HG02610 (cell line): ENCODE data around the gene ARL3.

Experiments used
- ATAC-seq: cut with Tn5 transposase; IDR thresholded peaks from one replicate; pipeline ENCODE4 v1.9.1; 2021; ENCODE audit warnings: mild to moderate bottlenecking, moderate library complexity; ENCODE audit not compliant: unreplicated experiment

ARL3 gene

DNA sequence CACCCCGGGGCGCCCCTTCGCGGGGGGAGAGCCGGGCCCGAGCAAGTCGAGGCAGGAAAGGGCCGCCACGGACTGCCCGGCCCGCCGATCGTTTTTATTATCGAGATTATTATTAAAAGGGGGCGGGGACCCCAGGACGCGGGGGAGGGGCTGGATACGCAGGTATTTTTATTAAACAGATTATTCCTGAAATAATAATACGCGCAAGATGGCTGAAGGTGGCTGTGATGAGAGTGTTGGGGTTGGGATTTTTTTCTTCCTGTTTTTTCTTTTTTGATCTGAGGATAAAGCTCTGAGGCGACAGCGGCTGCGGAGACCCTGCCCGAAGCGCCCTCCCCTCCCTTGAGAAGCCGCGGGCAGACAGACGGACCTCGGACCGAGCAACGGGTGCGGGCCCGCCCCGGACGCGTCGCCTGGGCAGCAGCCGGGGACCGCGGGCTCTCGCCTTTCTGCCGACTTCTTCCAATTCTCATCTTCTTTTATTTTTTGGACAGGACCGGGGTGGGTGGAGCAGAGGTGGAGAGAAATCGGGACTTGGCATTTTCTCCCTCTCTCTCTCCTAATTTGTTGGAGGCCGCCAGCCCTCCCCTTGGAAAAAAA is 71.4 kb downstream of the ARL3 start:
- no peak for ATAC-seq

DNA sequence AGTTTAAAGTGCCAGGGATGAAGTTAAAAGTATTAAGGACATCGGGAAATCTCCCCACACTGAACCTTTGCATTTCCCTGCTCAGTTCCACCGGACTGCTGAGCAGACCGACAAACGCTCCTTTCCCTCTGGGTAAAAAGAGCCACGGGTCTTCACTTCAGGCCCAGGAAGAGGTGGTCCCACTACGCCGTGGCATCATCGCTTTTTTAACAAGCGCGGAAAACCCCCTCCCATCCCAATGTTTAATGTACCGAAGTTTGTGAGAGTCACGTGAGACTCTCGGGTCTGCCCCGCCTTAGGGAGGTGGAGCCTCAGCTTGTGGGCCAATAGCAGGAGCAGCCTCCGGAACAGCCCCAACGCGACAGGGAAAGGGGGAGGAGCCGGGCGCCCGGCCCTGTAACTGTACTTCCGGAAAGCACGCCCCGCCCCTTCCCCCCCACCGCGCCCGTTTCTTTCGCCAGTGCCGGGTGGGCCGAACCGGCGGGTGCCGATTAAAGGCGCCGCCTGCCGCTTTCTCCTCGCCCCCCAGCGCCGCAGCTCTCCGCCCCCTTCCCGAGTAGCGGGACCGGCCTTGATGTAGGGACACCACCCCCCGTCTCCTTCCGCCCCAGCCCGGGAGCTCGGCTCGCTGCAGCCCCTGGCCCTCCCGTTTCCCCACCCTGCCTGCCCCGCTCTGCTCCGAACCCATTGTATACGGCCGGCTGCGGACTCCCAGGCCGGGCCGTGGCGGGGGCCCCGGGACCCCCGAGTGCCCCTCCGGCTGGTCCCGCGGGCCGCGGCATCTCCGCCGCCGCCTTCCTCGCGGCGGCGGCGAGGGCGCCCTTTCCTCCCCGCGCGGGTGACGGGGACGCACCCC is 72.1 kb downstream of the ARL3 start:
- peak; percentile 42 for ATAC-seq

DNA sequence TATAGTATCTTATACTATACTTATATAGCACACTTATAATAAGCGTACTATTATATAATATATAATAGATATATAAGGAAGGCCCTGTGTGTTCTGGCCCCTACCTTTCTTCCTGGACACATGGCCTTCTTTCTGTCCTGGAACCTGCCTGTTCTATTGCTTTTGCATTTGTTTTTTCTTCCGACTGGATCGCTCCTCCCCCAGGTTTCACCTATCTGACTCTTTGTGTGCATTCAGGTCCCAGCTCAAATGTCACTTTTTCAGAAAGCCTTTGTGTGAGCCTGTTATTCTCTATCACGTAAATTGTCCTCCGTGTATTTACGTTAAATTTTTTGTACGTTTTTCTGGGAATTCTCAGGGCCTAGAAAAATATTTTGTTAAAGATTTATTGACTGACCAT is 72.8 kb downstream of the ARL3 start:
- ATAC-seq = no peak

DNA sequence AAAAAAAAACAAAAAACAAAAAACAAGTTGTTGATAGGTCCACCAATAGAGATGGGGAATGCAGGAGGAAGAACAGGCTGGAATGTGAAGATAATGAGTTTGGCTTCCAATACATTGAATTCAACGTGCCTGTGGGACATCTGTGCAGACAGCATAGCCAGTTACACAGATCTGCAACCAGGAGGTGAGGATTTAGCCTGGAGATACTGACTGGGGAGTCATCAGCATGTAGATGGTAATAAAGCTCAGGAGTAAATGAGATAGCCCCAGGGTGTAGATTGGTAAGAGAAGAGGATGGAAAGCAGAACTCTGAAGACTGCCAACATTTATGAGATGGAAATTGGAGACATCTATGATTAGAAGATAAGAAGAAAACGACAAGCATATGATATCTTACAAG is 74.7 kb downstream of the ARL3 start:
- ATAC-seq = no peak

DNA sequence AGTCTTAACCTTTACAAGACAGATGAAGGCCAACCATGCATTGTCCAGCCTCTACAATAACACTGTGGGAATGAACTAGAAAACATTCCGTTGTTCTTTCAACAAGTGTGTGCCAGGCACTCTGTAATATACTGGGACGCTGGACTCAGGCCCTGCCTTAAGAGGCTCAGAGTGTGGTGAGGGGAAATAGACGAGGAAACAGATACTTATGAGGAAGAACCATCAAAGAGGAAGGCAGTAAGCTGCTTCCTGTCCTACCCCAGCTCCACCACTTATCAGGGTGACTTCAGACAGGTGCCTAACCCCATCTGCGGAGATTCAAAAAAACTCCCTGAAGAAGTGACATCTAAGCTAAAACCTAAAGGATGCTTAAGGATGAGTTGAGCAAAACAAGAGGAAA is 78.8 kb downstream of the ARL3 start:
- no peak for ATAC-seq

DNA sequence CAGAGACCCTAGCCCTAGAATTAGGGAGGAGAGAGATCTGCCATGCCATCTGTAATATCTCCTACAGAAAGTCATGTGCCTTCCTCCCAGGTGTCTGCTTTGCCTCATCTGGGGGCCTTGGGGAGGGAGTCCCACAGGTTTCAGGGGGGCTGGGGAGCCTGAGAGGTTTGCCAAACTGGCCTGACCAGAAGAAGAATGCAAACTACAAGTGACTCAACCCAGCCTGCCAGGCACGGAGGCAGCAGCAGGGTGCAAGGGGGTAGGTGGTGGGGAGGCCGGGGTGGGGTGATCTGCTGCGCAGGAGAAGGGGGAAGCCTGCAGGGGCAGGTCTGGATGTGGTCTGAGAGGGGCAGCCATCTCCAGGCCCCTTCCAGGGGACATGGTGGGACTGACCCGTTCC is 79.5 kb downstream of the ARL3 start:
- ATAC-seq = no peak

DNA sequence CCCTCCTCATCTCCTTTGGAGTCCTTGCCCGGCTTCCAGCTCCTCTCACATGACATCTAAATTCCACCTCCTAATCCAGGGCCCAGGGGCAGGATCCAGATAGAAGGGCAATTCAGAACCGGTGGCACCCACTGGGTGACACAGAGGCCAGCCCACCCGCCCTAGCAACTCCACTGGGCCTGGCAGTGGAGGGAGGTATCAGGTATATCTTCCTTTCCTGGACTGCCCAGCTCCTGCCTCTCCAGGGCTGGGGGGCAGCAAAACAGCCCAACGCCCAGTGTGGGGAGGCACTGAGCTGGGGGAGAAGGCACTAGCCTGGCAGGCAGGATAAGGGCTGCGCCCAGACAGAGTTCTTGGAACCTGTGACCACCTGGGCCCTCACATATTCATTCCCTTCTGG is 80.3 kb downstream of the ARL3 start:
- no peak for ATAC-seq

DNA sequence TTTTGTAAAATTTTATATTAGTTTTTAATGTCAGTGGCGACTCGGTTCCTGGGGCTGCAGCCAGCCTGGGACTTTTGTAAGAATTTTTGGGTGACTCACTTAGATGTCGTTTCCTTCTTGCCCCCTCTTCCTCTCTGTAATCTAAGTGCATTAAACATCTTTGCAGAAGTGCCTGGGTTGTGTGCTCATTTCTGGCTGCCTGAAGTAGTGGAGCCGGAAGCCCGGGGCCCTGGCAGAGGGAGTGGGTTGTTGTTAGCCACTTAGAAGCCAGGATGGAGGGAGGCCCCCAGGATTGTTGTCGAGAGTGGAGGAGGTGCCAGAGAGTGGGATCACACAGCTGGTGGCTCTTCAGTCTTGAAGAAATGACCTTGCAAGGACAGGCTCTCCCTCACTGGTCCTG is 80.9 kb downstream of the ARL3 start:
- no peak for ATAC-seq

DNA sequence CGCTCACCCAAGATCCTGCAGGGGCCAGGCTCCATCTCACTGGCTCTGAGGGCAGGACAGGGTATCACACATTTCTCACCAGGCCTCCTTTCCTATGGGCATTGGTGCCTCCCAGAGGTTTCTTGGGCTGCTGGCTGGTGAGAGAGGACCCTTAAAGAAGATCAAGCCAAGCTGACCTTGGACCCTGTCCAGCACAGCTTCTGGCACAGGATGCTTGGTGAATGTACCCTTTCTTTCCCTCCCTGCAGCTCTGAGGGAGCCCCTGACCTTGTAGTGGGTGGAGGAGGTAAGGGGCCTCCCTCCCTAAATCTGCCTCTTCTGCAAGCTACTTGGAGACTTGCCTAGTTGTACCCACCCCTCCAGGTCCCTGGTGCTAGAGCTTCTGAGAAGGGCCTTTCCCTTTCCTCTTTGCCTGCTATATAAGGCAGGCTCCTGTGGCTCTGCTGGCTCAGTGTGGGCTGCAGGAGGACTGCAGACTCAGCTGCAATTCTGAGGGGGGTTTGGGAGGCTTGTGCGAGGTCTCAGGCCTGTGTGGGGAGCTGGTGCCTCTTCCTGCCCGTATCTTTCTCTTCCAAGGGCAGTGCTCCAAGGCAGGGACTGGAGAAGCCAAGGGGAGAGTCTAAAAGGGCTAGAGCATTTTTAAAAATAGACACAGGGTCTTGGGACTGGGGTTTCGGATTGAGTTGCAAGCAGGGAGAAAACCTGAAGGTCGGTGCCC is 81.6 kb downstream of the ARL3 start:
- ATAC-seq = no peak

DNA sequence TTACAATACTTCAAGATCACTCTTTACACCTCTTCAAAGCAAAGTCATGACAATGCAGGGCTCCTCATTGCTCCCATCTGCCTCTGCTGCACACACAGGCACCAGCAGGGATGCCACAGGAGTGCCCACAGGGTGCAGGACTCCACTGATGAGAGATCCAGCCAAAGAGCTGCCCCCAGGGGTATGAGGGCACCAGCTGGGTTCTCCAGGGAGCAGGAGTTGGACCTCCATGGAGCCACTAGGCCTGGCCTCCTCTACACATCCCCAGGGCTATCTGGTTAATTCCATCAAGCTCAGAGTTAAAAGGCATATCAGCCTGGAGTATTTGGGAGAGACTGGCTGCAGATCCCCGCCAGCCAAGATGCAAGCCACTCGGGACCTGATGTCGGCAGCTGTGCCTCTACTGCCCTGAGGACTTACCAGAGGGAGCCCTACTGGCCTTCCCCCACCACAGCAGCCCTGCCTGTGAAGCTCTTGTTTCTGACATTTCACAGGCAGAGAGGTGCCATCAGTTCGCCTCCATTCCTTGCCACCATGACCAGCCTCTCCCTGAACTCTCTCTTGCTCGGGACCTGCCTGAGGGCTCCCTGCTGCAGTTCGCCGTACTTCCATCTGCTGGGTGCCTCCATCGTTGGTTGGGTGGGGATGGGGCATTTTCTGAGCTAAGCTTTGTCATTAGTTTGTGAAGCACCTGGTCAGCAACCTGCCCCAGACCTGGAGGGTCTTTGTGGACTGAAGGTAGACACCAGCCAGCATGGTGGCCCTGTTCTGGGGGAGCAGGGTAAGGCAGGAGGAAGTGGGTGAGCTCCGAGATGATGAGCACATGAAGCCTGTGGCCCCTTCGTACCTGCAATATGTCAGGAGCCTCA is 82.4 kb downstream of the ARL3 start:
- ATAC-seq = no peak

DNA sequence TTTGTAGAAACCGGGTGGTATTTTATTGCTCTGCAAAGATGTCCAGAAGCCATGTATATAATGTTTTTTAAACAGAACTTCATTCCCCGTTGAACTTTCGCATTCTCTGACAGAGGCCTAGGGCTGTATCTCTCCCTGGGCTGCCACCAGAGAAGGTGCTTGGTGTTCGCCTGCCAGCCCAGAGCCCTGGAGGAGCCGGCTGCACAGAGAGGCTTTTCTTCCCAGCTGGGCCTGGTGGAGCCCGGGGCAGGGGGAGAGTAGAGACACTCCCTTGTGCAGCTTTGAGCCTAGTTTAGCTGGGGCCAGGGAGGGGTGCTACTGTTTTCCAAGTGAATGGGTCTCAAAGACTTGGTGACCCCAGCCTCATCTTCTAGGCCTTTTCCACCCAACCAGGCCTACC is 83.5 kb downstream of the ARL3 start:
- no peak for ATAC-seq

DNA sequence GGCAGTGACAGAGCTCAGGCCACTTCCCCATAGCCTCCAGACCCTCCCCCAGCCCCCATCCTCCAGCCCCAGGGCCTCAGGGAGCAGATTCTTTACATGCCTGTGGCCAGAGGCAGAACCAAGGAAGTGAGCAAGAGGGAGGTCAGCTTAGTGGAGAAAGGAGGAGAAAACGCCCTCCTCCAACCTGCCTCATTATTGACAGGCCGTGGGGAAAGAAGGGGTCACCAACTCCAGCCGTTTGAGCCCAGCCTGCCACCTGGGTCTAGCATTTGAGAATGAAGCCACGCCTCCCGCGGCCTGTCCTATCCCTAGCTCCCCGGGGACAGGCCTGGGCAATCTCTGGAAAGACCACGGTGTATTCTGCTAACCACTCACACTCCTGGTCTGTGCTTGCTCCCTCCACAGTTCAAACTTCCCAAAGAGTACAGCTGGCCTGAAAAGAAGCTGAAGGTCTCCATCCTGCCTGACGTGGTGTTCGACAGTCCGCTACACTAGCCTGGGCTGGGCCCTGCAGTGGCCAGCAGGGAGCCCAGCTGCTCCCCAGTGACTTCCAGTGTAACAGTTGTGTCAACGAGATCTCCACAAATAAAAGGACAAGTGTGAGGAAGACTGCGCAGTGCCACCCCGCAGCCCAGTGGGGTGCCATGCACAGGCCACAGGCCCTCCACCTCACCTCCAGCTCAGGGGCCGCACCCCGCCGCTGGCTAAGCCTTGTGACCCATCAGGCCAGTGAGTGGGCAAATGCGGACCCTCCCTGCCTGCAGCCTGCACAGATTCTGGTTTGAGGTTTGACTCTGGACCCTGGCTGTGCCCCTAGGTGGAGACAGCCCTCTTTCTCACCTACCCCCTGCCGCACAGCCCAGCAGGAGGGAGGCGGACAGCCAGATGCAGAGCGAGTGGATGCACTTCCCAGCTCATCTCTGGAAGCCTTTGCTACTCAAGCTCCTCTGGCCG is 84.3 kb downstream of the ARL3 start:
- no peak for ATAC-seq

DNA sequence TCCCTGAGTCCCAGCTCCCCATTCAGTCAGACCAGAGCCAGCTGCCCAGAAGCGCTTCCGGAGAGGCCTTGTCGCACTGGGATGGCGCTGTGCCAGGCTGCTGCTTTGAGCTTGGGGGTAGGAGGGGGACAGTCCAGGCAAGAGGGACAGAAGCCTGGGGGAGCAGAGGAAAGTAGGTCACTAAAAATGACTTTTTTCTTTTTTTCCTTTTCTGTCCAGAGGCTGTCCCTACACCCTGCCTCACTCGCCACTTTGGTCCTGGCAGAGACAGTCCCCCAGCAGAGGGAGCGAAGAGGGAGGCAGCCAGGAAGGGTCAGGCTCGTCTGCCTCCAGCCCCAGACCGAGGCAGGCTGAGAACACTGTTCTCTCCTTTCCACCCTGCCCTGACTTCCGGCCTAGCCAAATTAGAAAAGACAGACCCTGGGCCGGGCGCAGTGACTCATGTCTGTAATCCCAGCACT is 85.7 kb downstream of the ARL3 start:
- no peak for ATAC-seq

DNA sequence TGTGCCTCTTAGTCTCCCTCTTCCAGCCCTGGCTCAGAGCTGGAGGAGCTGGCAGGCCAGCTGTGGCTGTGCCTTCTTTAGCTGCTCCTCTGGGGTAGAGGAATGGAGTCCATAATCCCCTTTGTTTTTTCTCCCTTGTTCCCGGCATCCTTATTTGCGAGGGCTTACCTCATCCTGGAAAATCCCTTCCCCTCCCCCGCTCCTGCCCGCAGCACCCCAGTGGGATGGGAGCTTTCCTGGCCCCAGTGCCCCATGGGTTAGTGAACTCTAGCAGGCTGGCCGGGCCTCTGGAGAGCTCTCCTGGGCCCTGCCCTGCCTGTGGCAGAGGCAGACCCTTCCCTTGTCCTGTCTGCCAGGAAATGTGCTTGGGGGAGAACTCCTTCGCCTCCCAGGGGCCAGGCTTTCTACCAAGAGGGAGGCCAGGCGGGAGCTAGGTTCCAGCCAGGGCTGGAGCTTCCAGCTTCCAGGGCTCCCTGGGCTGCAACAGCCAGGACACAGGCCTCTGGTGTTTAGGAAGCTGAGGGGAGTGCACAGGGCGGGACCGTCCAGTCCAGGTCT is 86.4 kb downstream of the ARL3 start:
- ATAC-seq = no peak

DNA sequence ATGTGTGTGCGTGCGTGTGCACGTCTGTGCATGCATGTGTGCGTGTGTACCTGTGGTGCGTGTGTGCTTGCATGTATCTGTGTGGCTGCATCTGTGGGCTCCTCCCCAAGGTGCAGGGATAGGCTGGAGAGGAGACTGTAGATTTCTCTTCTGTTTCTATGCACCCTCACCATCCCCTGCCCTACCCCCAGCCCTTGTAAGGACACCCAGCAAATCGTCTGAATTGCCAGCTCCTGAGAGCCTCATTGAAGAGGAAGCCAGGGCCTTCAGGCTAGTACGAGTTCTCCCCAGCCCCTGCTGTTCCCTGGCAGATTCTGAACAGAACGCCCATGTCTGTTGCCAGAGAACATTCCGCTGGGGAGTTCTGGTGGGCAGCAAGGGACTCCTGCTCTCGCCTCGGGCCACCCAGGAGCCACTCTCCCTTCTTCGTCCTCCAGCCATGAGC is 86.9 kb downstream of the ARL3 start:
- ATAC-seq = no peak

DNA sequence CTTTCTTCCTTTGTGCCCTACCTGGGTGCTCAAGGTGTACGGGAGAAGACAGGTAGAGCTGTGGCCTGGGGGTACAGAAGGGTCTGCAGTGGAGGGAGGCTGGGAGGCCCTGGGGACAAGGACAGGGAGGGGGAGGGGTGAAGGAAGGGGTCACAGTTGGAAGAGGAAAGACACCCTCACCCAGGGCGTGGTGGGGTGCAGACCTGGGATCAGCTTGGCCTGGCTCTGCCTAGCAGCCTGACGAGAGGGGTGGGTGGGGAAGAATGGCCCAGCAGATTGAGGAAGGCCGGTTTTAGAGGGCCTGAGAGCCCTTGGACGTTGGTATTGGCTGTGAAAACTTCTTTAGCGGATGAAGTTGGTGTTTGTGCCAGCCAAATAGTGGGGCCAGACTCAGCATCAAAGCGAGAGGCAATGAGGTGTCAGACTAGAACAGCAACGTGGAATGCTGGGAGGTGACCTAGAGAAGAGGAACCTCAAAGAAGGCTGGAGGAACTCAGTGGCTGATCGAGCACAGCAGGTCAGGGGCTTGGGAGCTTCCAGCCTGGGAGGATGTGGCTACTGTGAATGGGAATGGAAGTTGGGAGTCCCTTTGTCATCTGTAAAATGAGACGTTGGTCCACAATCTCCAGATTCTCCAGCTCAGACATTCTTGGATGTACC is 88.0 kb downstream of the ARL3 start:
- no peak for ATAC-seq

DNA sequence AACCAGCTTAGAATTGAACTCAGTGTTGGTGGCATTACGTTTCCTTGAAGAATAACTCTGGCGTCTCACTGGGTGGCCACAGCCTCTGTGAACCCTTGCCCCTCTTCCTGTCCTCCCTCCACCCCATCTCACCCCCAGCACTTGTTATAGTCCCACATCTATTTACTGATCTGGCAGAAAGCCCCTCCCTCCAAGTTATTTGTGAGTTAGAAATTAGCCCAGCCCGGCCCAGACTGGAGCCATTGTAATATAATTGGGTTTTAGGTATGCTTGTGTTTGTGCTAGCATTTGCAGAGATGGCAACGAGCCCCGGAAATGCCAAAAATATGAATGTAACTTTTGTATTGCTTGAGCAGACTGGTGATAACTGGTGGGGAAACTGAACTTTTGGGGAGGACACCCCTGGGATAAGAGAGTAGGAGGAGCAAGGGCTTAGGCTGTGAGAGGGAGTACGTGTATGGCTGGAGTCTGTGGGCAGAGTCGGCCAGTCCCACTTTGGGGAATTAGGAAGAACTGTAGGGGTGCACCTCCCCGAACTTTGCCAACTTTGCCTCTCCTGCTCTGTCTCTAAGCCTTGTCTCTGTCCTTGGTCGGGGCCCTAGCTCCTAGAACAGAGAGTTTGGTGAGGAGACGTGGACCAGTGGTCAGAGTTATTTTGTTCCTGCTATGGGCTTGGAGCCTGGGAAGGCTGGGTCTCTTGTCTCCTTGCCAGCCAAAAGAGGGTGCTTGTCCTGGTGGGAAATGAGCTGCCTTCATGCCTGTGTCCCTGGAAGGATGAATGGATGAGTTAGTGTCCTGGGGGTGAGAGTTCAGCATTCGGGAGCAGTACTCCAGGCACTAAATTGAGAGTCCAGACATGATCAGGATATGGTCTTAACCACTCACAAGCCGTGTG is 89.2 kb downstream of the ARL3 start:
- no peak for ATAC-seq

DNA sequence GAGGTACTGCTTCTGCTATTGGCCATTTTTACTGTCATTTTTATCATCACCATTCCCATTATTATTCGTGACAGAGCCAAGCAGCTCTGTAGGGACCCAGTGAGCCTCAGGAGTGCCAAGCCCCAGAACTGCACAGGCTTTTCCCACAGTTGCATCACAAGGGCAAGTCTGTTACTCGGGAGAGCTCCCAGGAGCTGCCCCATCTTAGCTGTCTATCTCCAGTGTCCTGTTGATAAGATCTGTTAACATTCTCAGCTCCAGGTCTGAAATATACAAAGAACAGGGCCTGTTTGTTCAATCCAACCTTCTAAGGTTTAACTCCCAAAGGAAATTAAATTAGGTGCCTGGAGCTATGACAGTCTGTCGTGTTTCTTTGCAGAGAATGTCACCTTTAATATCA is 90.1 kb downstream of the ARL3 start:
- no peak for ATAC-seq
